Measurements from ENCODE around the gene PRKCQ. TPM values are rescaled to one million over a fixed set of nuclear protein-coding genes. Genes with fewer than 3 reads are reported as not detected.

Gene PRKCQ
- total RNA-seq, 2 experiments from 2014 or later, result 4.0 to 7.8 TPM

GRCh38 chr10:6469661-6470060, 110.4 kb downstream of the PRKCQ start:
- no TSS peak for BruUV-seq (replicated peaks)
- POLR2A ChIA-PET, result no interaction called here

GRCh38 chr10:6465854-6466601, 114.0 kb downstream of the PRKCQ start:
- no peak for DNase-seq (ENCODE audit: low spot score)
- TF ChIP-seq CTCF (conservative IDR thresholded peaks at IDR 0.05; ENCODE audit: low read length) (no peak), EZH2phosphoT487 (IDR thresholded peaks at IDR 0.05; ENCODE audit: borderline replicate concordance, low read depth, low read length) (no peak)
- POLR2A ChIA-PET, result no interaction called here

More at GRCh38 chr10:6469661-6470060, 110.4 kb downstream of the PRKCQ start:
- no peak overlapping the region for H2AFZ ChIP-seq (ENCODE audit: low read length)
- H3K36me3 ChIP-seq (ENCODE audit: insufficient read depth, low read length), result no peaks in the 10 kb centered on the region; the same call in 1 of the 2 replicates
- peaks cover 29% of the 10 kb centered on the region for H3K4me1 ChIP-seq (ENCODE audit: insufficient read depth, low read length, poor library complexity, severe bottlenecking)
- TF ChIP-seq CTCF (conservative IDR thresholded peaks at IDR 0.05; ENCODE audit: low read length) (no peak), EZH2phosphoT487 (IDR thresholded peaks at IDR 0.05; ENCODE audit: borderline replicate concordance, low read depth, low read length) (no peak)
- H3K27ac ChIP-seq (ENCODE audit: low read depth, low read length, poor library complexity, severe bottlenecking), result no peak overlapping the region
- no peak overlapping the region for H3K4me2 ChIP-seq (ENCODE audit: low read length)
- H4K20me1 ChIP-seq (ENCODE audit: insufficient read depth, low read length), result no peaks in the 10 kb centered on the region
- CTCF ChIA-PET (ENCODE audit: unreplicated experiment), result no interaction called here
- H3K4me3 ChIP-seq (ENCODE audit: low read depth, low read length, poor library complexity, severe bottlenecking), result no peak overlapping the region
- no peaks in the 10 kb centered on the region for H3K9me2 ChIP-seq (ENCODE audit: insufficient read depth, low read length)
- H3K79me2 ChIP-seq (ENCODE audit: insufficient read depth, low read depth, low read length), result no peaks in the 10 kb centered on the region
- DNase-seq (ENCODE audit: low spot score), result no peak
- H3K9me3 ChIP-seq (ENCODE audit: low read length), result no peaks in the 10 kb centered on the region
- intact Hi-C loops (cut with micrococcal nuclease; ENCODE audit: unreplicated experiment), result no loop called here

GRCh38 chr10:6465437-6465836, 114.6 kb downstream of the PRKCQ start:
- Histone ChIP-seq H3K4me1 (ENCODE audit: insufficient read depth, low read length, poor library complexity, severe bottlenecking) (peaks cover 14% of the 10 kb centered on the region), H3K36me3 (ENCODE audit: insufficient read depth, low read length) (no peaks in the 10 kb centered on the region; the same call in 1 of the 2 replicates), H3K27ac (ENCODE audit: low read depth, low read length, poor library complexity, severe bottlenecking) (no peak overlapping the region), H2AFZ (ENCODE audit: low read length) (no peak overlapping the region), H3K79me2 (ENCODE audit: insufficient read depth, low read depth, low read length) (no peaks in the 10 kb centered on the region), H3K9me3 (ENCODE audit: low read length) (no peaks in the 10 kb centered on the region), H4K20me1 (ENCODE audit: insufficient read depth, low read length) (no peaks in the 10 kb centered on the region), H3K4me3 (ENCODE audit: low read depth, low read length, poor library complexity, severe bottlenecking) (peak overlapping the region; percentile 7), H3K4me2 (ENCODE audit: low read length) (peak overlapping the region; percentile 54), H3K9me2 (ENCODE audit: insufficient read depth, low read length) (no peaks in the 10 kb centered on the region)
- intact Hi-C loops (cut with micrococcal nuclease; ENCODE audit: unreplicated experiment), result no loop called here
- CTCF ChIA-PET (ENCODE audit: unreplicated experiment), result no interaction called here
- no peak for TF ChIP-seq CTCF (conservative IDR thresholded peaks at IDR 0.05; ENCODE audit: low read length)
- TF ChIP-seq EZH2phosphoT487 (IDR thresholded peaks at IDR 0.05; ENCODE audit: borderline replicate concordance, low read depth, low read length), result no peak
- peak; percentile 21 for DNase-seq (ENCODE audit: low spot score)
- BruUV-seq (replicated peaks), result no TSS peak
- POLR2A ChIA-PET, result no interaction called here

More at GRCh38 chr10:6465854-6466601, 114.0 kb downstream of the PRKCQ start:
- CTCF ChIA-PET (ENCODE audit: unreplicated experiment), result no interaction called here
- no peaks in the 10 kb centered on the region for H3K9me2 ChIP-seq (ENCODE audit: insufficient read depth, low read length)
- no peak overlapping the region for H3K4me3 ChIP-seq (ENCODE audit: low read depth, low read length, poor library complexity, severe bottlenecking)
- no peak overlapping the region for H3K27ac ChIP-seq (ENCODE audit: low read depth, low read length, poor library complexity, severe bottlenecking)
- no TSS peak for BruUV-seq (replicated peaks)
- peaks cover 14% of the 10 kb centered on the region for H3K4me1 ChIP-seq (ENCODE audit: insufficient read depth, low read length, poor library complexity, severe bottlenecking)
- H3K79me2 ChIP-seq (ENCODE audit: insufficient read depth, low read depth, low read length), result no peaks in the 10 kb centered on the region
- no peaks in the 10 kb centered on the region for H4K20me1 ChIP-seq (ENCODE audit: insufficient read depth, low read length)
- H3K4me2 ChIP-seq (ENCODE audit: low read length), result peak overlapping the region; percentile 54
- H3K36me3 ChIP-seq (ENCODE audit: insufficient read depth, low read length), result no peaks in the 10 kb centered on the region; the same call in 1 of the 2 replicates
- intact Hi-C loops (cut with micrococcal nuclease; ENCODE audit: unreplicated experiment), result no loop called here
- no peak overlapping the region for H2AFZ ChIP-seq (ENCODE audit: low read length)
- no peaks in the 10 kb centered on the region for H3K9me3 ChIP-seq (ENCODE audit: low read length)

Measured in OCI-LY7 (cell line).